Astrocyte (in vitro differentiated cells and primary cell): ENCODE results near the gene ADAMTS6. TPM values are rescaled to one million over a fixed set of nuclear protein-coding genes. Genes with fewer than 3 reads are reported as not detected.

Source experiments
- DNase-seq: peaks from one replicate; pipeline ENCODE4 v3.0.0-alpha.2; 2010; ENCODE audit warnings: low read depth
- FAIRE-seq: peaks from 2 replicates; lab custom pipeline; 2011; peaks lifted over from hg19 to GRCh38; lab: Jason Lieb, UNC
- H2AFZ ChIP-seq: 2 replicates; pipeline ENCODE4 v1.6.0; 2012; ENCODE audit warnings: low read depth, low read length, inconsistent platforms
- H3K27ac ChIP-seq: 2 replicates; pipeline ENCODE4 v1.5.1; 2011; ENCODE audit warnings: low read depth, low read length, inconsistent platforms
- H3K27me3 ChIP-seq: 2 replicates; pipeline ENCODE4 v1.6.0; 2011; ENCODE audit warnings: low read length, inconsistent platforms; ENCODE audit not compliant: insufficient read depth
- H3K36me3 ChIP-seq: 2 replicates; pipeline ENCODE4 v1.5.1; 2011; ENCODE audit warnings: low read length, inconsistent platforms; ENCODE audit not compliant: insufficient read depth
- H3K4me1 ChIP-seq: 2 replicates; pipeline ENCODE4 v1.5.1; 2011; ENCODE audit warnings: low read length, inconsistent platforms; ENCODE audit not compliant: insufficient read depth
- H3K4me2 ChIP-seq: 2 replicates; pipeline ENCODE4 v1.6.0; 2012; ENCODE audit warnings: low read length, inconsistent platforms
- H3K4me3 ChIP-seq: 2 replicates; pipeline ENCODE4 v1.5.1; 2011; ENCODE audit warnings: low read depth, mild to moderate bottlenecking, low read length, inconsistent platforms; ENCODE audit not compliant: insufficient read depth
- H3K79me2 ChIP-seq: 2 replicates; pipeline ENCODE4 v1.6.0; 2012; ENCODE audit warnings: mild to moderate bottlenecking, low read length, inconsistent platforms; ENCODE audit not compliant: insufficient read depth
- H3K9ac ChIP-seq: 2 replicates; pipeline ENCODE4 v1.6.0; 2012; ENCODE audit warnings: mild to moderate bottlenecking, low read length, inconsistent platforms
- H3K9me3 ChIP-seq: 2 replicates; pipeline ENCODE4 v1.5.1; 2012; ENCODE audit warnings: low read depth, mild to moderate bottlenecking, low read length, inconsistent platforms; ENCODE audit not compliant: insufficient read depth
- H4K20me1 ChIP-seq: 2 replicates; pipeline ENCODE4 v1.6.0; 2012; ENCODE audit warnings: low read length, inconsistent platforms; ENCODE audit not compliant: insufficient read depth
- H3K27ac Mint-ChIP-seq: one replicate; pipeline ENCODE4 v1.8.0; 2021; ENCODE audit warnings: mild to moderate bottlenecking, mixed read lengths; ENCODE audit not compliant: unreplicated experiment
- H3K27me3 Mint-ChIP-seq: one replicate; pipeline ENCODE4 v1.8.0; 2021; ENCODE audit warnings: low read depth, mixed read lengths; ENCODE audit not compliant: unreplicated experiment
- H3K36me3 Mint-ChIP-seq: one replicate; pipeline ENCODE4 v1.8.0; 2021; ENCODE audit warnings: low read depth, mixed read lengths; ENCODE audit not compliant: unreplicated experiment
- H3K4me1 Mint-ChIP-seq: one replicate; pipeline ENCODE4 v1.8.0; 2021; ENCODE audit warnings: low read depth, mixed read lengths; ENCODE audit not compliant: unreplicated experiment
- H3K4me3 Mint-ChIP-seq: one replicate; pipeline ENCODE4 v1.8.0; 2021; ENCODE audit warnings: mild to moderate bottlenecking, moderate library complexity, mixed read lengths; ENCODE audit not compliant: unreplicated experiment
- H3K9me3 Mint-ChIP-seq: one replicate; pipeline ENCODE4 v1.8.0; 2021; ENCODE audit warnings: mild to moderate bottlenecking, mixed read lengths; ENCODE audit not compliant: unreplicated experiment
- CTCF ChIP-seq: IDR thresholded peaks from 2 replicates; pipeline ENCODE4 v1.5.1; 2011; ENCODE audit warnings: low read depth, mild to moderate bottlenecking, inconsistent platforms, low read length, moderate library complexity; ENCODE audit not compliant: insufficient read depth
- EZH2 ChIP-seq: IDR thresholded peaks from 2 replicates; pipeline ENCODE4 v1.6.1; 2012; ENCODE audit warnings: mild to moderate bottlenecking, low read length, inconsistent platforms; ENCODE audit not compliant: insufficient read depth
- total RNA-seq: library from RNA; stranded (reverse); gene quantifications from 2 replicates; pipeline ENCODE4 v1.2.1, GENCODE V29; 2021

Gene ADAMTS6
- total RNA-seq, 1 donor from 2014 or later = 27.7 TPM

- Histone ChIP-seq H3K27me3 (no peaks in the 10 kb centered on the region), H3K4me1 (peaks cover 13% of the 10 kb centered on the region), H3K9me3 (no peaks in the 10 kb centered on the region), H3K4me3 (no peak overlapping the region), H3K9ac (no peak overlapping the region), H4K20me1 (no peaks in the 10 kb centered on the region), H3K36me3 (no peaks in the 10 kb centered on the region), H2AFZ (no peak overlapping the region), H3K27ac (no peak overlapping the region), H3K79me2 (no peaks in the 10 kb centered on the region), H3K4me2 (no peak overlapping the region)
- FAIRE-seq = no peak
- Mint-ChIP-seq H3K27ac (no peak overlapping the region), H3K36me3 (peaks cover 4% of the 10 kb centered on the region), H3K9me3 (peaks cover 6% of the 10 kb centered on the region), H3K27me3 (peaks cover 2% of the 10 kb centered on the region), H3K4me1 (peaks cover 21% of the 10 kb centered on the region), H3K4me3 (no peak overlapping the region)
- no peak for DNase-seq
- TF ChIP-seq CTCF = no peak
These were observed 376.4 kb downstream of the ADAMTS6 start for GRCh38 chr5:65105301-65105700.

- peaks cover 21% of the 10 kb centered on the region for H3K4me1 Mint-ChIP-seq
- peaks cover 13% of the 10 kb centered on the region for H3K4me1 ChIP-seq
- H3K9me3 ChIP-seq = no peaks in the 10 kb centered on the region
- no peak for FAIRE-seq
- H3K4me2 ChIP-seq = no peak overlapping the region
- no peak overlapping the region for H3K4me3 Mint-ChIP-seq
- H3K27ac ChIP-seq = no peak overlapping the region
- no peak for DNase-seq
- no peaks in the 10 kb centered on the region for H3K27me3 ChIP-seq
- peaks cover 6% of the 10 kb centered on the region for H3K9me3 Mint-ChIP-seq
- TF ChIP-seq EZH2 = no peak
- TF ChIP-seq CTCF = no peak
- H3K79me2 ChIP-seq = no peaks in the 10 kb centered on the region
- no peak overlapping the region for H2AFZ ChIP-seq
- H3K27me3 Mint-ChIP-seq = peaks cover 2% of the 10 kb centered on the region
- no peaks in the 10 kb centered on the region for H3K36me3 ChIP-seq
- no peaks in the 10 kb centered on the region for H4K20me1 ChIP-seq
- no peak overlapping the region for H3K9ac ChIP-seq
- peaks cover 4% of the 10 kb centered on the region for H3K36me3 Mint-ChIP-seq
- H3K4me3 ChIP-seq = no peak overlapping the region
- no peak overlapping the region for H3K27ac Mint-ChIP-seq
These were observed 376.9 kb downstream of the ADAMTS6 start for GRCh38 chr5:65104831-65105230.

GRCh38 chr5:65103756-65104440 lies 377.8 kb downstream of the ADAMTS6 start:
- Mint-ChIP-seq H3K36me3 (peaks cover 4% of the 10 kb centered on the region), H3K27me3 (peaks cover 2% of the 10 kb centered on the region), H3K27ac (no peak overlapping the region), H3K9me3 (peaks cover 6% of the 10 kb centered on the region), H3K4me3 (no peak overlapping the region), H3K4me1 (peaks cover 17% of the 10 kb centered on the region)
- peak overlapping the region; percentile 81 for H3K4me2 ChIP-seq
- no peaks in the 10 kb centered on the region for H3K36me3 ChIP-seq
- peak overlapping the region; percentile 79 for H3K9ac ChIP-seq
- peak overlapping the region; percentile 93 for H2AFZ ChIP-seq
- H3K4me1 ChIP-seq = peaks cover 13% of the 10 kb centered on the region
- no peaks in the 10 kb centered on the region for H3K27me3 ChIP-seq
- FAIRE-seq (no peak), DNase-seq (no peak)
- no peaks in the 10 kb centered on the region for H3K79me2 ChIP-seq
- no peak overlapping the region for H3K4me3 ChIP-seq
- no peak overlapping the region for H3K27ac ChIP-seq
- H3K9me3 ChIP-seq = no peaks in the 10 kb centered on the region
- no peaks in the 10 kb centered on the region for H4K20me1 ChIP-seq
- TF ChIP-seq EZH2 = no peak
- no peak for TF ChIP-seq CTCF
